HepG2 (cell line): ENCODE measurements around the gene POFUT1. TPM values are rescaled to one million over a fixed set of nuclear protein-coding genes. Genes with fewer than 3 reads are reported as not detected.

ENCODE experiments used
- CCDC6 ChIP-seq: sonication (generic); formaldehyde crosslinking; IDR thresholded peaks from 2 replicates; pipeline ENCODE4 v1.8.1; 2022; ENCODE audit warnings: mild to moderate bottlenecking, missing genetic modification reagents, moderate library complexity
- CENPX ChIP-seq: sonication (generic); formaldehyde crosslinking; IDR thresholded peaks from 2 replicates; pipeline ENCODE4 v1.9.0; 2021; ENCODE audit warnings: mild to moderate bottlenecking, missing genetic modification reagents, moderate library complexity
- CHCHD3 ChIP-seq: sonication (generic); formaldehyde crosslinking; IDR thresholded peaks from 2 replicates; pipeline ENCODE4 v1.8.0; 2022; ENCODE audit warnings: mild to moderate bottlenecking, missing genetic modification reagents, moderate library complexity
- DR1 ChIP-seq: sonication (generic); formaldehyde crosslinking; IDR thresholded peaks from 2 replicates; pipeline ENCODE4 v1.8.0; 2021; ENCODE audit warnings: mild to moderate bottlenecking, missing genetic modification reagents, inconsistent platforms
- EHMT2 ChIP-seq: fragments of 200-600 bp; sonication (generic); IDR thresholded peaks from 2 replicates; pipeline ENCODE4 v1.7.0; 2017; ENCODE audit warnings: antibody characterized with exemption, low read depth, low read length, borderline replicate concordance
- GLI4 ChIP-seq: sonication (generic); formaldehyde crosslinking; IDR thresholded peaks from 2 replicates; pipeline ENCODE4 v1.5.1; 2020; ENCODE audit warnings: missing genetic modification reagents, mild to moderate bottlenecking, moderate library complexity, borderline replicate concordance
- HMG20A ChIP-seq: IDR thresholded peaks from 2 replicates; pipeline ENCODE4 v1.6.1; 2016; ENCODE audit warnings: borderline replicate concordance
- HNRNPL ChIP-seq: fragments of 200-400 bp; formaldehyde crosslinking; IDR thresholded peaks from 2 replicates; pipeline ENCODE4 v1.6.1; 2017; ENCODE audit warnings: mild to moderate bottlenecking, low read depth, low read length
- KDM4B ChIP-seq: sonication (generic); formaldehyde crosslinking; IDR thresholded peaks from 2 replicates; pipeline ENCODE4 v1.4.0; 2020; ENCODE audit warnings: missing genetic modification reagents
- NR3C1 ChIP-seq: sonication (generic); formaldehyde crosslinking; IDR thresholded peaks from 2 replicates; pipeline ENCODE4 v1.4.0; 2020; ENCODE audit warnings: missing genetic modification reagents
- TCF7L2 ChIP-seq: IDR thresholded peaks from 2 replicates; pipeline ENCODE4 v1.6.1; 2011; ENCODE audit warnings: mild to moderate bottlenecking, low read depth, low read length, moderate library complexity
- TRIM24 ChIP-seq: sonication (generic); formaldehyde crosslinking; IDR thresholded peaks from 2 replicates; pipeline ENCODE4 v1.8.0; 2022; ENCODE audit warnings: mild to moderate bottlenecking, missing genetic modification reagents
- XBP1 ChIP-seq: sonication (generic); formaldehyde crosslinking; IDR thresholded peaks from 2 replicates; pipeline ENCODE4 v1.5.0; 2020; ENCODE audit warnings: missing genetic modification reagents
- ZBTB7B ChIP-seq: sonication (generic); formaldehyde crosslinking; IDR thresholded peaks from 2 replicates; pipeline ENCODE4 v1.4.0; 2020; ENCODE audit warnings: missing genetic modification reagents
- ZNF256 ChIP-seq: sonication (generic); formaldehyde crosslinking; conservative IDR thresholded peaks from 2 replicates; pipeline ENCODE4 v1.4.0; 2020; ENCODE audit warnings: missing genetic modification reagents
- ZNF260 ChIP-seq: sonication (generic); formaldehyde crosslinking; IDR thresholded peaks from 2 replicates; pipeline ENCODE4 v1.4.0; 2020; ENCODE audit warnings: missing genetic modification reagents, low read depth, mild to moderate bottlenecking, borderline replicate concordance
- ZNF7 ChIP-seq: IDR thresholded peaks from 2 replicates; pipeline ENCODE4 v1.6.1; 2016; ENCODE audit warnings: missing biosample characterization, missing genetic modification reagents
- ZNF713 ChIP-seq: sonication (generic); formaldehyde crosslinking; IDR thresholded peaks from 2 replicates; pipeline ENCODE4 v1.4.0; 2020; ENCODE audit warnings: mild to moderate bottlenecking, missing genetic modification reagents
- ZSCAN31 ChIP-seq: sonication (generic); formaldehyde crosslinking; IDR thresholded peaks from 2 replicates; pipeline ENCODE4 v1.5.0; 2020; ENCODE audit warnings: low read depth, mild to moderate bottlenecking, missing genetic modification reagents
- polyA plus RNA-seq, 8 experiments: library from polyadenylated mRNA; depleted of rRNA in 3 of 8; stranded (reverse) in 7 of 8; unstranded in 1 of 8; fragments of >200 nt; fragmentation: Illumina TruSeq in 4 of 8; extraction: Trizol in 4 of 8; gene quantifications; 2 replicates each; pipeline versions ENCODE4 v1.2.1 to v1.2.3, GENCODE V29; 2011 to 2016; ENCODE audit warnings: low read depth in 4 of 8, missing spikeins in 1 of 8, mixed read lengths in 1 of 8; ENCODE audit not compliant: insufficient read depth in 1 of 8
- total RNA-seq, 5 experiments: library from RNA; depleted of rRNA; stranded (reverse); fragments of >200 nt; fragmentation: Illumina TruSeq; extraction: Trizol; gene quantifications; 2 replicates each; pipeline ENCODE4 v1.2.3, GENCODE V29; 2016; ENCODE audit warnings: low read depth in 1 of 5
- TF ChIP-seq, protein P1 (sequence below): sonication (generic); formaldehyde crosslinking; IDR thresholded peaks from 2 replicates; pipeline ENCODE4; 2020; ENCODE audit warnings: missing genetic modification reagents, mild to moderate bottlenecking, borderline replicate concordance
- TF ChIP-seq, protein P2 (sequence below): sonication (generic); formaldehyde crosslinking; IDR thresholded peaks from 2 replicates; pipeline ENCODE4 v1.5.0; 2020; ENCODE audit warnings: missing genetic modification reagents
- TF ChIP-seq, protein P3 (sequence below): sonication (generic); formaldehyde crosslinking; IDR thresholded peaks from 2 replicates; pipeline ENCODE4 v1.5.1; 2020; ENCODE audit warnings: mild to moderate bottlenecking, missing genetic modification reagents, moderate library complexity
- TF ChIP-seq, protein P4 (sequence below): sonication (generic); formaldehyde crosslinking; IDR thresholded peaks from 2 replicates; pipeline ENCODE4 v1.4.0; 2020; ENCODE audit warnings: missing genetic modification reagents
- TF ChIP-seq, protein P5 (sequence below): sonication (generic); formaldehyde crosslinking; IDR thresholded peaks from 2 replicates; pipeline ENCODE4 v1.8.0; 2022; ENCODE audit warnings: missing genetic modification reagents, low read depth, mild to moderate bottlenecking, borderline replicate concordance

The POFUT1 gene
- total and polyA plus RNA-seq, 2 of the 13 experiments (the other 11 are each of a cell fraction or from before 2014, with no cell fraction given): 35.5 to 58.3 TPM

DNA sequence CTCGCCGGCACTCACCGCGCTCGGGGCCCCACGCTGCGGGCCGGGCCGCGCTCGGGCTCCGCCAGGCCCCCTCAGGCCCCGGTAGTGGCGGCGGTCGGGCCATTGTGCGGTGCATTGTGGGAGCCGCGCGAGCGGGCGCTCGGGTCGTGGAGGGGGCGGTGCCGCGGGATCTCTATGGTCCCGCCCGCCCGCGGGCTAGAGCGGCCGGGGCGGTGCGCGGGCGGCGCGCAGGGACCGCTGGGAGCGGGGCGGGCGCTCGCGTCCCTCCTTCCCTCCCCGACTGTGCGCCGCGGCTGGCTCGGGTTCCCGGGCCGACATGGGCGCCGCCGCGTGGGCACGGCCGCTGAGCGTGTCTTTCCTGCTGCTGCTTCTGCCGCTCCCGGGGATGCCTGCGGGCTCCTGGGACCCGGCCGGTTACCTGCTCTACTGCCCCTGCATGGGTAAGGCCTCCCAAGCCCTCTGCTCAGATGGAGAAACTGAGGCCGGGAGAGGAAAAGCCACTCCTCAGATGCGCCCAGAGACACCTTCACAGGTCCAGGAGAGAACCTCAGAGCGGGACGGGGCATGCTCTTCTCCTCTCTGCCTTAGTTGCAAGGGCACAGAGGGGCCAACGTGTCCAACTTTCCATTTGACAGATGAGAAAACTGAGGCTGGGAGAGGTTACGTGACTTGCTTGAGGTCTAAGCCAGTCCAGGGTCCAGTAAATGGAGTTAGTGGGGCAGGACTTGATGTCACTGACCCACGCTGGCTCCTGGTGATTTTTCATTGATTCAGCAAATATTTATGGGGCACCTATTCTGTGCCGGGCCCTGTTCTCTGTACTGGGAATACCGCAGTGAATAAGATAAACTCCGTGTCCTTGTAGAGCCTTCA lies at the start of gene POFUT1, which contains the start of gene PLAGL2 (continued):
- TF ChIP-seq ZNF713 (CRISPR knock-in tag) (peak; percentile 96), EHMT2 (no peak), CENPX (CRISPR knock-in tag) (no peak), ZNF260 (CRISPR knock-in tag) (no peak), ZNF7 (no peak), CCDC6 (CRISPR knock-in tag) (no peak; the same call in none of the 2 replicates), ZSCAN31 (peak; percentile 53), DR1 (CRISPR knock-in tag) (peak; percentile 97; the same call in 1 of the 2 replicates), HNRNPL (0 out of 2 replicates have a peak, but pooled peaks have one; percentile 60), ZNF256 (CRISPR knock-in tag) (peak; percentile 57), NR3C1 (no peak), ZBTB7B (CRISPR knock-in tag) (peak; percentile 50; the same call in 1 of the 2 replicates), TCF7L2 (no peak), TRIM24 (CRISPR knock-in tag) (no peak), XBP1 (CRISPR knock-in tag) (no peak), HMG20A (CRISPR knock-in tag) (no peak), GLI4 (0 out of 2 replicates have a peak, but pooled peaks have one; percentile 1), KDM4B (no peak; the same call in 1 of the 2 replicates), CHCHD3 (CRISPR knock-in tag) (peak; percentile 68; the same call in 1 of the 2 replicates)
- TF ChIP-seq, protein P1, sequence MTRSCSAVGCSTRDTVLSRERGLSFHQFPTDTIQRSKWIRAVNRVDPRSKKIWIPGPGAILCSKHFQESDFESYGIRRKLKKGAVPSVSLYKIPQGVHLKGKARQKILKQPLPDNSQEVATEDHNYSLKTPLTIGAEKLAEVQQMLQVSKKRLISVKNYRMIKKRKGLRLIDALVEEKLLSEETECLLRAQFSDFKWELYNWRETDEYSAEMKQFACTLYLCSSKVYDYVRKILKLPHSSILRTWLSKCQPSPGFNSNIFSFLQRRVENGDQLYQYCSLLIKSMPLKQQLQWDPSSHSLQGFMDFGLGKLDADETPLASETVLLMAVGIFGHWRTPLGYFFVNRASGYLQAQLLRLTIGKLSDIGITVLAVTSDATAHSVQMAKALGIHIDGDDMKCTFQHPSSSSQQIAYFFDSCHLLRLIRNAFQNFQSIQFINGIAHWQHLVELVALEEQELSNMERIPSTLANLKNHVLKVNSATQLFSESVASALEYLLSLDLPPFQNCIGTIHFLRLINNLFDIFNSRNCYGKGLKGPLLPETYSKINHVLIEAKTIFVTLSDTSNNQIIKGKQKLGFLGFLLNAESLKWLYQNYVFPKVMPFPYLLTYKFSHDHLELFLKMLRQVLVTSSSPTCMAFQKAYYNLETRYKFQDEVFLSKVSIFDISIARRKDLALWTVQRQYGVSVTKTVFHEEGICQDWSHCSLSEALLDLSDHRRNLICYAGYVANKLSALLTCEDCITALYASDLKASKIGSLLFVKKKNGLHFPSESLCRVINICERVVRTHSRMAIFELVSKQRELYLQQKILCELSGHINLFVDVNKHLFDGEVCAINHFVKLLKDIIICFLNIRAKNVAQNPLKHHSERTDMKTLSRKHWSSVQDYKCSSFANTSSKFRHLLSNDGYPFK (CRISPR knock-in tag): peak; percentile 81
- TF ChIP-seq, protein P2, sequence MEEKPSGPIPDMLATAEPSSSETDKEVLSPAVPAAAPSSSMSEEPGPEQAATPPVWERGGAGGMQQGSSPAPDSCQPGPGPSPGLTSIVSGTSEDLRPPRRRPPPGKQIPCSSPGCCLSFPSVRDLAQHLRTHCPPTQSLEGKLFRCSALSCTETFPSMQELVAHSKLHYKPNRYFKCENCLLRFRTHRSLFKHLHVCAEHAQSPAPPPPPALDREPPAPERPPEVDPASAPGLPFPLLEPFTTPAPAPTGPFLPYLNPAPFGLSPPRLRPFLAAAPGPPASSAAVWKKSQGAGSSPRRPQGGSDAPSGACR: no peak
- TF ChIP-seq, protein P3, sequence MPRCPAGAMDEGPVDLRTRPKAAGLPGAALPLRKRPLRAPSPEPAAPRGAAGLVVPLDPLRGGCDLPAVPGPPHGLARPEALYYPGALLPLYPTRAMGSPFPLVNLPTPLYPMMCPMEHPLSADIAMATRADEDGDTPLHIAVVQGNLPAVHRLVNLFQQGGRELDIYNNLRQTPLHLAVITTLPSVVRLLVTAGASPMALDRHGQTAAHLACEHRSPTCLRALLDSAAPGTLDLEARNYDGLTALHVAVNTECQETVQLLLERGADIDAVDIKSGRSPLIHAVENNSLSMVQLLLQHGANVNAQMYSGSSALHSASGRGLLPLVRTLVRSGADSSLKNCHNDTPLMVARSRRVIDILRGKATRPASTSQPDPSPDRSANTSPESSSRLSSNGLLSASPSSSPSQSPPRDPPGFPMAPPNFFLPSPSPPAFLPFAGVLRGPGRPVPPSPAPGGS: peak; percentile 87
- TF ChIP-seq, protein P4, sequence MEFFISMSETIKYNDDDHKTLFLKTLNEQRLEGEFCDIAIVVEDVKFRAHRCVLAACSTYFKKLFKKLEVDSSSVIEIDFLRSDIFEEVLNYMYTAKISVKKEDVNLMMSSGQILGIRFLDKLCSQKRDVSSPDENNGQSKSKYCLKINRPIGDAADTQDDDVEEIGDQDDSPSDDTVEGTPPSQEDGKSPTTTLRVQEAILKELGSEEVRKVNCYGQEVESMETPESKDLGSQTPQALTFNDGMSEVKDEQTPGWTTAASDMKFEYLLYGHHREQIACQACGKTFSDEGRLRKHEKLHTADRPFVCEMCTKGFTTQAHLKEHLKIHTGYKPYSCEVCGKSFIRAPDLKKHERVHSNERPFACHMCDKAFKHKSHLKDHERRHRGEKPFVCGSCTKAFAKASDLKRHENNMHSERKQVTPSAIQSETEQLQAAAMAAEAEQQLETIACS (CRISPR knock-in tag): peak; percentile 76
- TF ChIP-seq, protein P5, sequence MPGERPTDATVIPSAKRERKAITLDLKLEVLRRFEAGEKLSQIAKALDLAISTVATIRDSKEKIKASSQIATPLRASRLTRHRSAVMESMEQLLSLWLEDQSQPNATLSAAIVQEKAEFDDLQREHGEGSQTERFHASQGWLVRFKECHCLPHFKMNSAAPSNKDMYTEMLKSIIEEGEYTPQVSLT (CRISPR knock-in tag): no peak; the same call in none of the 2 replicates
